Mesenchymal stem cell (in vitro differentiated cells and primary cell): ENCODE data around the gene EPS15.

Experiments
- DNase-seq: peaks from one replicate; pipeline ENCODE4 v3.0.0-alpha.2; 2013
- H2AFZ ChIP-seq: one replicate; pipeline ENCODE4 v1.6.1; 2013; ENCODE audit warnings: low read depth, mild to moderate bottlenecking, control low read depth, inconsistent platforms, low read length, moderate library complexity
- H2AK5ac ChIP-seq: 2 replicates; pipeline ENCODE4 v1.6.1; 2013; ENCODE audit warnings: low read length, moderate library complexity, mild to moderate bottlenecking, inconsistent platforms; ENCODE audit not compliant: severe bottlenecking
- H2BK120ac ChIP-seq: one replicate; pipeline ENCODE4 v1.6.1; 2013; ENCODE audit warnings: low read depth, mild to moderate bottlenecking, inconsistent platforms, low read length, moderate library complexity
- H2BK12ac ChIP-seq, 2 experiments: one replicate each; pipeline ENCODE4 v1.6.1; 2013; ENCODE audit warnings: inconsistent platforms in 2 of 2, low read length in 2 of 2, mild to moderate bottlenecking in 2 of 2, moderate library complexity in 2 of 2, control low read depth in 1 of 2
- H2BK15ac ChIP-seq: one replicate; pipeline ENCODE4 v1.6.1; 2013; ENCODE audit warnings: mild to moderate bottlenecking, low read depth, inconsistent platforms; ENCODE audit not compliant: poor library complexity, severe bottlenecking
- H2BK5ac ChIP-seq: 2 replicates; pipeline ENCODE4 v1.6.1; 2013; ENCODE audit warnings: low read depth, mild to moderate bottlenecking, low read length, control low read depth, inconsistent platforms; ENCODE audit not compliant: poor library complexity, severe bottlenecking
- H3K14ac ChIP-seq, 2 experiments: one replicate each; pipeline ENCODE4 v1.6.1; 2013; ENCODE audit warnings: inconsistent platforms in 2 of 2, low read length in 2 of 2, control low read depth in 1 of 2, mild to moderate bottlenecking in 1 of 2, moderate library complexity in 1 of 2
- H3K18ac ChIP-seq, 2 experiments: one replicate each; pipeline ENCODE4 v1.6.1; 2013; ENCODE audit warnings: inconsistent platforms in 2 of 2, low read length in 2 of 2, control low read depth in 1 of 2, low read depth in 1 of 2, mild to moderate bottlenecking in 1 of 2
- H3K23ac ChIP-seq, 2 experiments: one replicate each; pipeline ENCODE4 v1.6.1; 2013; ENCODE audit warnings: inconsistent platforms in 2 of 2, low read length in 2 of 2, mild to moderate bottlenecking in 2 of 2, moderate library complexity in 2 of 2, control low read depth in 1 of 2
- H3K27ac ChIP-seq: 2 replicates; pipeline ENCODE4 v1.5.1; 2013; ENCODE audit warnings: mild to moderate bottlenecking, moderate library complexity, low read length, control low read depth, inconsistent platforms; ENCODE audit not compliant: poor library complexity, severe bottlenecking
- H3K27me3 ChIP-seq, 2 experiments: 2 replicates each; pipeline versions ENCODE4 v1.6.1 to v1.7.0; 2013; ENCODE audit warnings: low read length in 2 of 2, mild to moderate bottlenecking in 2 of 2, moderate library complexity in 2 of 2, control low read depth in 1 of 2, inconsistent platforms in 1 of 2; ENCODE audit not compliant: control insufficient read depth in 1 of 2, insufficient read depth in 1 of 2
- H3K36me3 ChIP-seq, 2 experiments: 2 replicates each; pipeline versions ENCODE4 v1.6.1 to v1.7.0; 2013; ENCODE audit warnings: low read length in 2 of 2, control low read depth in 1 of 2, inconsistent platforms in 1 of 2, low read depth in 1 of 2, mild to moderate bottlenecking in 1 of 2; ENCODE audit not compliant: insufficient read depth in 2 of 2, control insufficient read depth in 1 of 2
- H3K4ac ChIP-seq, 2 experiments: one replicate each; pipeline ENCODE4 v1.6.1; 2013; ENCODE audit warnings: inconsistent platforms in 2 of 2, low read length in 2 of 2, mild to moderate bottlenecking in 2 of 2, moderate library complexity in 2 of 2, control low read depth in 1 of 2, low read depth in 1 of 2
- H3K4me1 ChIP-seq: 2 replicates; pipeline ENCODE4 v1.6.1; 2013; ENCODE audit warnings: low read depth, low read length, control low read depth; ENCODE audit not compliant: control insufficient read depth, insufficient read depth
- H3K4me2 ChIP-seq: 2 replicates; pipeline ENCODE4 v1.6.1; 2013; ENCODE audit warnings: low read length, mild to moderate bottlenecking, inconsistent platforms; ENCODE audit not compliant: poor library complexity, severe bottlenecking
- H3K4me3 ChIP-seq, 2 experiments: 2 replicates each; pipeline versions ENCODE4 v1.5.1 to v1.7.0; 2013; ENCODE audit warnings: low read length in 2 of 2, mild to moderate bottlenecking in 2 of 2, control low read depth in 1 of 2, low read depth in 1 of 2; ENCODE audit not compliant: insufficient read depth in 1 of 2
- H3K79me1 ChIP-seq: replicated peaks from 2 replicates; pipeline ENCODE4 v1.6.1; 2013; ENCODE audit warnings: mild to moderate bottlenecking, control low read depth, low read length, inconsistent platforms; ENCODE audit not compliant: poor library complexity, severe bottlenecking
- H3K9ac ChIP-seq: 2 replicates; pipeline ENCODE4 v1.7.0; 2013; ENCODE audit warnings: mild to moderate bottlenecking, low read length, moderate library complexity
- H3K9me3 ChIP-seq: 2 replicates; pipeline ENCODE4 v1.7.0; 2013; ENCODE audit warnings: mild to moderate bottlenecking, low read length; ENCODE audit not compliant: control insufficient read depth
- H4K8ac ChIP-seq: one replicate; pipeline ENCODE4 v1.6.1; 2013; ENCODE audit warnings: inconsistent platforms, mild to moderate bottlenecking, low read length, moderate library complexity
- H4K91ac ChIP-seq: one replicate; pipeline ENCODE4 v1.6.1; 2013; ENCODE audit warnings: mild to moderate bottlenecking, low read length, inconsistent platforms
- WGBS: methylation state at CpG from one replicate; pipeline ENCODE4 v1.1.7; 2013; ENCODE audit warnings: mixed read lengths; 5-methylcytosine and 5-hydroxymethylcytosine counted together

Gene EPS15

DNA sequence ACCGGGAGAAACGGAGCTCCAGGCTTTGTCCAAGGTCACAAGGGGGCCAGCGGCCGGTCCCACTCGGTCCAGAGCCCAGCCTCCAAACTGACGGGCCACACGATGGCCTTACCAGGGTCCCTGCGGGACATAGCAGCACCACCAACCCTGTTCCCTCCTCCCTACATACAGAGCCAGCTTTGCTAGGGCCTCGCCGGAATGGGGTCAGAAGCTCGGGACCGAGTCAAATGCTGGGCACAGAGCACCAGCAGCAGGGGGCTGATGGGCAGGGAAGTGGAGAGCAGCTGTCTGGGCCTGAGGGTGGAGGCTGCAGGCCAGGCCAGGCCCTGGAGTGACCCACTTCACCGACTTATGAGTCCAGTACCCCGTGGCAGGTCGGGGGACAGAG is 173.8 kb downstream of the EPS15 start:
- peaks cover 40 to 46% of the 10 kb centered on the region in 2 experiments for H3K27me3 ChIP-seq
- no peak overlapping the region for H3K4me2 ChIP-seq
- WGBS = 73% methylated on average over 15 of the region's 15 CpGs
- H3K23ac ChIP-seq = peak overlapping the region in 1 of 2 experiments; percentile 53
- H3K4me1 ChIP-seq = peaks cover 8% of the 10 kb centered on the region
- no peaks in the 10 kb centered on the region for H3K79me1 ChIP-seq
- H2BK120ac ChIP-seq = no peak overlapping the region
- no peak overlapping the region for H4K91ac ChIP-seq
- H3K4ac ChIP-seq = no peak overlapping the region
- H3K14ac ChIP-seq = no peak overlapping the region
- no peak overlapping the region for H3K9ac ChIP-seq
- no peaks in the 10 kb centered on the region for H3K36me3 ChIP-seq
- H3K18ac ChIP-seq = no peak overlapping the region
- H2BK15ac ChIP-seq = no peak overlapping the region
- no peak overlapping the region for H2BK12ac ChIP-seq
- no peaks in the 10 kb centered on the region for H3K9me3 ChIP-seq
- H2AFZ ChIP-seq = no peak overlapping the region
- no peak overlapping the region for H2BK5ac ChIP-seq
- no peak overlapping the region for H2AK5ac ChIP-seq
- H4K8ac ChIP-seq = no peak overlapping the region
- no peak overlapping the region for H3K27ac ChIP-seq
- DNase-seq = no peak
- no peak overlapping the region for H3K4me3 ChIP-seq

DNA sequence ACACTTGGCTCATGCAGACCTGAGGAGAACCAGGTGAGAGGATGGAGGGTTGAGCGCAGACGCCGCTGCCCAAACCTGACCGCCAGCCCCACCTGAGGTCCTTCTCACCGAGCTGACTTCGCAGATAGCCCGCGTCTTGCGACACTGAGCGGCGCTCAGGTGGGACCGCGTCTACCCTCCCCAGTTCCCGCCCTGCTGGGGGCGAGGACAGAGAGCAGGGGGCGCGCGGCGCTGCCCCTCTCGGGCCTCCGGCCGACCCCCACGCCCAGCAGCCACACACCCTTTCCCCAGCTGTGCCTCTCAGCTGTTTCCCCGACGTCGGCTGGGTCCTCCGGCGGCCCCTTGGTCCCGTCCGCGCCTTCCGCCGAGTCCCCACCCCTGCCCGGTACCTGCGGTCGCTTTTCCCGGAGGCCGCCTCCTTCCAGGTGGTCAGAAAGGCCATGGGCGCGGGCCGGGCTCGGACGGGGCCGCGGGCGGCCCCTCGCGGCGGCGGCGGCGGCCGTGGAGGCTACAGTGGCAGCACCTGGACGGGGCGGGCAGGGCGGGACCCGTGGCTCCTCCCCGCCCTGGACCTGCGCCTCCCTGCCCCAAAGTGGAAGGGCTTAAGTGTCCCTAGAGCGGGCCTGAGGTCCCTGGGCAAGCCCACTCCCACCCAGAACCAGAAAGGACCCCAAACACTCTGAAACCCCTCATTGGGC is 174.3 kb downstream of the EPS15 start:
- Histone ChIP-seq H3K4me1 (peaks cover 8% of the 10 kb centered on the region), H3K27me3 (peaks cover 40 to 46% of the 10 kb centered on the region in 2 experiments), H3K18ac (no peak overlapping the region), H3K4me3 (no peak overlapping the region), H2BK120ac (no peak overlapping the region), H2AK5ac (no peak overlapping the region), H4K8ac (no peak overlapping the region), H3K14ac (peak overlapping the region in 1 of 2 experiments; percentile 14), H3K9ac (no peak overlapping the region), H3K27ac (no peak overlapping the region), H2BK12ac (no peak overlapping the region), H3K4me2 (peak overlapping the region; percentile 57), H2BK5ac (no peak overlapping the region), H3K23ac (peak overlapping the region in 1 of 2 experiments; percentile 66), H2BK15ac (no peak overlapping the region), H3K4ac (no peak overlapping the region), H3K9me3 (no peaks in the 10 kb centered on the region), H3K79me1 (no peaks in the 10 kb centered on the region), H4K91ac (no peak overlapping the region), H3K36me3 (no peaks in the 10 kb centered on the region), H2AFZ (no peak overlapping the region)
- DNase-seq = no peak
- WGBS = 5% methylated on average over 44 of the region's 60 CpGs

GRCh38 chr1:51344276-51344601 is 174.8 kb downstream of the EPS15 start:
- Histone ChIP-seq H4K91ac (no peak overlapping the region), H3K4me3 (no peak overlapping the region), H3K4ac (no peak overlapping the region), H3K9ac (no peak overlapping the region), H3K14ac (no peak overlapping the region), H3K23ac (peak overlapping the region in 1 of 2 experiments; percentile 66), H3K9me3 (no peaks in the 10 kb centered on the region), H3K4me2 (no peak overlapping the region), H3K27me3 (peaks cover 40 to 46% of the 10 kb centered on the region in 2 experiments), H3K36me3 (no peaks in the 10 kb centered on the region), H3K18ac (no peak overlapping the region), H3K4me1 (peaks cover 8% of the 10 kb centered on the region), H2BK15ac (no peak overlapping the region), H2AK5ac (no peak overlapping the region), H2AFZ (no peak overlapping the region), H3K27ac (no peak overlapping the region), H2BK12ac (no peak overlapping the region), H4K8ac (no peak overlapping the region), H2BK120ac (no peak overlapping the region), H2BK5ac (no peak overlapping the region), H3K79me1 (no peaks in the 10 kb centered on the region)
- WGBS = 77% methylated on average over 7 of the region's 7 CpGs
- DNase-seq = no peak

DNA sequence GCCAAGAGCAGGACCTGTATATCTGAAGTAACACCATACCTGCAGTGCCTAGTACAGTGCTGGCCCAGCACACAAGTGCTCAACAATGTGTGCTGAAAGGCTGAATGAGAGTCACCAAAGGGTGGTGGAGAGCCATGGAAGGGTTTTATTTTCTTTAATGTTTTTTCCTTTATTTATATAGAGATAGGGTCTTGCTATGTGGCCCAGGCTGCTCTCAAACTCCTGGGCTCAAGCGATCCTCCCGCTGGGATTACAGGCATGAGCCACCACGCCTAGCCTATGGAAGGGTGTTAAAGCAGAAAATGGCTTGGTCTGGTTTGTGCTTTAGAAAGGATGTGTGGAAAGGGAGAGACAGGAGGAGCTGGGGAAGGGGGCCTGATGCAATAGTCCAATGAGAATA is 175.4 kb downstream of the EPS15 start:
- 95% methylated on average over 3 of the region's 3 CpGs for WGBS
- no peak overlapping the region for H2BK5ac ChIP-seq
- H3K4me1 ChIP-seq = peaks cover 8% of the 10 kb centered on the region
- no peaks in the 10 kb centered on the region for H3K79me1 ChIP-seq
- H3K4ac ChIP-seq = no peak overlapping the region
- H3K27me3 ChIP-seq = peaks cover 40 to 46% of the 10 kb centered on the region in 2 experiments
- H2BK12ac ChIP-seq = no peak overlapping the region
- H3K9me3 ChIP-seq = no peaks in the 10 kb centered on the region
- no peak overlapping the region for H2AK5ac ChIP-seq
- no peak overlapping the region for H3K9ac ChIP-seq
- no peak for DNase-seq
- no peak overlapping the region for H2BK15ac ChIP-seq
- H4K8ac ChIP-seq = no peak overlapping the region
- H2BK120ac ChIP-seq = no peak overlapping the region
- H4K91ac ChIP-seq = no peak overlapping the region
- H3K23ac ChIP-seq = no peak overlapping the region
- H3K4me3 ChIP-seq = no peak overlapping the region
- no peaks in the 10 kb centered on the region for H3K36me3 ChIP-seq
- H2AFZ ChIP-seq = no peak overlapping the region
- H3K27ac ChIP-seq = no peak overlapping the region
- H3K18ac ChIP-seq = no peak overlapping the region
- no peak overlapping the region for H3K4me2 ChIP-seq
- H3K14ac ChIP-seq = no peak overlapping the region
